HG02884 (cell line): Measurements from ENCODE around the gene FNDC3B.

Experiments
- ATAC-seq: cut with Tn5 transposase; IDR thresholded peaks from one replicate; pipeline ENCODE4 v1.9.1; 2021; ENCODE audit warnings: mild to moderate bottlenecking, moderate library complexity; ENCODE audit not compliant: unreplicated experiment

Gene FNDC3B

GRCh38 chr3:172300187-172300586 is 260.8 kb downstream of the FNDC3B start:
- ATAC-seq, result no peak

- ATAC-seq, result no peak
Observed at GRCh38 chr3:172300862-172301261, 261.5 kb downstream of the FNDC3B start.

GRCh38 chr3:172302203-172302602 is 262.8 kb downstream of the FNDC3B start:
- no peak for ATAC-seq

- ATAC-seq, result no peak
Observed at GRCh38 chr3:172303181-172303580, 263.8 kb downstream of the FNDC3B start.

- no peak for ATAC-seq
Observed at GRCh38 chr3:172303941-172304558, 264.7 kb downstream of the FNDC3B start.

GRCh38 chr3:172305552-172305951 is 266.2 kb downstream of the FNDC3B start:
- ATAC-seq, result no peak

GRCh38 chr3:172305974-172306373 is 266.6 kb downstream of the FNDC3B start:
- no peak for ATAC-seq

GRCh38 chr3:172307141-172307560 is 267.8 kb downstream of the FNDC3B start:
- ATAC-seq, result no peak

- ATAC-seq, result no peak
Observed at GRCh38 chr3:172309059-172309458, 269.7 kb downstream of the FNDC3B start.

- no peak for ATAC-seq
Observed at GRCh38 chr3:172309741-172310427, 270.5 kb downstream of the FNDC3B start.

GRCh38 chr3:172310428-172310760 is 271.0 kb downstream of the FNDC3B start:
- ATAC-seq, result no peak

- ATAC-seq, result no peak
Observed at GRCh38 chr3:172311217-172311616, 271.8 kb downstream of the FNDC3B start.

GRCh38 chr3:172312001-172312400 is 272.6 kb downstream of the FNDC3B start:
- no peak for ATAC-seq

- no peak for ATAC-seq
Observed at GRCh38 chr3:172312711-172313110, 273.3 kb downstream of the FNDC3B start.

- ATAC-seq, result no peak
Observed at GRCh38 chr3:172313671-172314070, 274.3 kb downstream of the FNDC3B start.

GRCh38 chr3:172314591-172315160 is 275.3 kb downstream of the FNDC3B start:
- ATAC-seq, result no peak

- no peak for ATAC-seq
Observed at GRCh38 chr3:172315401-172316091, 276.2 kb downstream of the FNDC3B start.

GRCh38 chr3:172316758-172317157 is 277.4 kb downstream of the FNDC3B start:
- no peak for ATAC-seq

- no peak for ATAC-seq
Observed at GRCh38 chr3:172317481-172317880, 278.1 kb downstream of the FNDC3B start.

- ATAC-seq, result peak; percentile 53
Observed at GRCh38 chr3:172317984-172318383, 278.6 kb downstream of the FNDC3B start.

GRCh38 chr3:172319595-172319994 is 280.2 kb downstream of the FNDC3B start:
- no peak for ATAC-seq

GRCh38 chr3:172320468-172320867 is 281.1 kb downstream of the FNDC3B start:
- ATAC-seq, result no peak
